RCC 7860 (cell line): ENCODE measurements around the gene TUSC2.

ENCODE experiments used
- DNase-seq: peaks from one replicate; pipeline ENCODE4 v3.0.0-alpha.2; 2015; ENCODE audit warnings: low spot score
- FAIRE-seq: peaks from 2 replicates; lab custom pipeline; 2012; peaks lifted over from hg19 to GRCh38; lab: Jason Lieb, UNC

Gene TUSC2

DNA sequence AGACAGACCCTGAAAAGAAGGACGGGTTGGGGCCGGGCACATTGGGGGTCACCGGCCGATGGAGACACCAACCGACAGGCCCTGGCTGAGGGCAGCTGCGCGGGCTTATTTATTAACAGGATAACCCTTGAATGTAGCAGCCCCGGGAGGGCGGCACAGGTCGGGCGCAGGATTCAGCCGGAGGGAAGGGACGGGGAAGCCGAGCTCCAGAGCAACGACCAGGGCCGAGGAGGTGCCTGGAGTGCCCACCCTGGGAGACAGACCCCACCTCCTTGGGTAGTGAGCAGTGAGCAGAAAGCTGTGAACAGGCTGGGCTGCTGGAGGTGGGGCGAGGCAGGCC is 51.3 kb downstream of the TUSC2 start:
- no peak for DNase-seq
- FAIRE-seq = no peak

DNA sequence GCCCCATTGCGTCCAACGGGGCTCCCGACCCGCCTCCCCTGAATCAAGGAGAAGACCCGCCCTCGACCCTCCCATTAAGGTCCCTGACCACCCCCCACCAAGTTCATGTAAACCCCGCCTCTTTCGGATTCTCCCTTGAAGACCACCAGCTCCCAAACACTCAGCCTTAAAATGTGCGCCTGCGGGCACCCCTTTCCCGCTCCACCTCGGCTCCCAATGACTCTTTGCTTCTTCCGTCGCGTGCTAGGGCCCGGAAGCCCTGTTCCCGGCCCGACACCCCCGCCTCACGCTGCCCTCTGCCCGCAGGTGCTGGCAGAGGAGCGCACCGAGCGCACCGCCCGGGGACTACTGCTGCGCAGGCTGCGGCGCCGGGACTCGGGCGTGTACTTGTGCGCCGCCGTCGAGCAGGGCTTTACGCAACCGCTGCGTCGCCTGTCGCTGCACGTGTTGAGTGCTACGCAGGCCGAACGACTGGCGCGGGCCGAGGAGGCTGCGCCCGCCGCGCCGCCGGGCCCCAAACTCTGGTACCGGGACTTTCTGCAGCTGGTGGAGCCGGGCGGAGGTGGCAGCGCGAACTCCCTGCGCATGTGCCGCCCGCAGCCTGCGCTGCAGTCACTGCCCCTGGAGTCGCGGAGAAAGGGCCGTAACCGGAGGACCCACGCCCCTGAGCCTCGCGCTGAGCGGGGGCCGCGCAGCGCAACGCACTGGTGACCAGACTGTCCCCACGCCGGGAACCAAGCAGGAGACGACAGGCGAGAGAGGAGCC is 51.8 kb downstream of the TUSC2 start:
- no peak for FAIRE-seq
- DNase-seq = no peak

DNA sequence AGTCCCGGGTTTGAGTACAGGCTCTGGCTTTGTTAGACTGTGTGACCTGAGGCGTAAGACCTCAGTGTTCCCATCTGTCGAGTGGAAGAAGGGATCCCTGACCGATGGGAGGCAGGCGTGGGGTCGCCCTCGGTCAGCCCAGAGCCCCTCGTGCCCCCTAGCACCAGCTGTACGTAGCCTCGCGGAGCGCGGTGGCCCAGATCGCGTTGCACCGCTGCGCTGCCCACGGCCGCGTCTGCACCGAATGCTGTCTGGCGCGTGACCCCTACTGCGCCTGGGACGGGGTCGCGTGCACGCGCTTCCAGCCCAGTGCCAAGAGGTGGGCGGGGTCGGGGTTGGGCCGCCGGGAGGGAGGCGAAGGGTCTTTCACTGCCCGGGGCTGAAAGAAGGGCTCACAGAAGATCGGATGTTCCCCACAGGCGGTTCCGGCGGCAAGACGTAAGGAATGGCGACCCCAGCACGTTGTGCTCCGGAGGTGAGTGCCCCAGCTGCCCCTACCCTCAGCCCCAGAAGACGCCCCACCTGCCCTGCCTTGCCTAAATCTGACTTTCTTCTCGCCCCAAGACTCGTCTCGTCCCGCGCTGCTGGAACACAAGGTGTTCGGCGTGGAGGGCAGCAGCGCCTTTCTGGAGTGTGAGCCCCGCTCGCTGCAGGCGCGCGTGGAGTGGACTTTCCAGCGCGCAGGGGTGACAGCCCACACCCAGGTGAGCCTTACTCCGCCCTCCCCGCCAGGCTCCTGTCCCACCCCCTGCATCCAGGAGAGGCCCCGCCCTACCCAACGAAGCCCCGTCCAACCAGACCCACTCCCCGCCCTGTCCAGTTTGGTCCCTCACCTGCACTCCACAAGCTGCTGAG is 52.7 kb downstream of the TUSC2 start:
- DNase-seq = no peak
- FAIRE-seq = no peak
